ENCODE measurements around the gene ZNF333. TPM values are rescaled to one million over a fixed set of nuclear protein-coding genes. Genes with fewer than 3 reads are reported as not detected.

ZNF333 gene
- total RNA-seq, 4 donors from 2014 or later: 22.8 to 50.1 (median 26.0) TPM

GRCh38 chr19:14728595-14728994 lies 38.7 kb downstream of the ZNF333 start:
- no peak overlapping the region for H3K27ac ChIP-seq
- H3K27me3 ChIP-seq: no peaks in the 10 kb centered on the region
- no peak overlapping the region for H3K4me3 ChIP-seq (replicated peaks in 1 of 3)
- no peak for DNase-seq
- no peaks in the 10 kb centered on the region for H3K36me3 ChIP-seq
- WGBS, 2 donors: 65 to 92% methylated on average over 7 of the region's 7 CpGs
- no peaks in the 10 kb centered on the region for H3K4me1 ChIP-seq
- intact Hi-C loops (cut with DNase I): no loop called here
- H3K9me3 ChIP-seq: no peaks in the 10 kb centered on the region
- TF ChIP-seq POLR2A (IDR thresholded peaks at IDR 0.05) (no peak), CTCF (IDR thresholded peaks at IDR 0.05) (no peak)

DNA sequence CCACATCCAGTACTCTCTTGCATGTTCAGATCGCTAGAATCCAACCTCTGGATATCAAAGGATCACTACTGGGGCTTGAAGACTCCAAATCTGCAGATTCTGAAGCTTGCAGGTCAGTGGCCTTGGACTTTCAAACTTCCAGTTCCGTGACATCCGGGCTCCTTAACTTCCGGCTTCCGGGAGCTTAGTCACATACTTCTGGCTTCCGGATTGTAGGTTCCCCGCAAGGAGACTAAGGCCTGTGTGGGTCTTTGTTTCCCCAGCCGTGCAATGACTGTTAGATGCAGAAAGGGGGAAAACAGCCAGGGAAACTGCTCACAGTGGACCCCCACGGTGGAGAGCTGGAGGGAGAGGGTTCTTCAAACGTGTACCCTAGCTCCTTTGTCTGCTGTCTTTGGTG lies 41.4 kb downstream of the ZNF333 start:
- no peaks in the 10 kb centered on the region for H3K36me3 ChIP-seq
- H3K9me3 ChIP-seq: no peaks in the 10 kb centered on the region
- no peak overlapping the region for H3K4me3 ChIP-seq (replicated peaks in 1 of 3)
- H3K4me1 ChIP-seq: no peaks in the 10 kb centered on the region
- intact Hi-C loops (cut with DNase I): no loop called here
- no peak overlapping the region for H3K27ac ChIP-seq
- WGBS, 2 donors: 64 to 65% methylated on average over 10 of the region's 10 CpGs
- TF ChIP-seq CTCF (IDR thresholded peaks at IDR 0.05): no peak
- no peak for TF ChIP-seq POLR2A (IDR thresholded peaks at IDR 0.05)
- H3K27me3 ChIP-seq: no peaks in the 10 kb centered on the region
- no peak for DNase-seq

DNA sequence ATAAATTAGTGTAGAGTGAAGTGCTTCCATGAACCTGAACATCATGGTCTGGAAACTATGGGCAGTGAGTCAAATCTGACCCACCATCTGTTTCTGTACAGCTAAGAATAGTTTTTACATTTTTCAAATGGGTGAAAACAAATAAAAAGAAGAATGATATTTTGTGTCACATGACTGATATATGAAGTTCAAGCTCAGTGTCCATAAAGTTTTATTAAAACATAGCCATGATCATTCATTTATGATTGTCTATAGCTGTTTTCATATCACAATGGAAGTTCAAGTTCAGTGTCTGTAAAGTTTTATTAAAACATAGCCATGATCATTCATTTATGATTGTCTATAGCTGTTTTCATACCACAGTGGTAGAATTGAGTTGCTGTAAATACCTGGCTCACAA lies 42.7 kb downstream of the ZNF333 start:
- H3K27ac ChIP-seq: no peak overlapping the region
- DNase-seq: no peak
- no peaks in the 10 kb centered on the region for H3K36me3 ChIP-seq
- H3K4me3 ChIP-seq (replicated peaks in 1 of 3): no peak overlapping the region
- TF ChIP-seq CTCF (IDR thresholded peaks at IDR 0.05) (no peak), POLR2A (IDR thresholded peaks at IDR 0.05) (no peak)
- intact Hi-C loops (cut with DNase I): no loop called here
- H3K9me3 ChIP-seq: no peaks in the 10 kb centered on the region
- no peaks in the 10 kb centered on the region for H3K27me3 ChIP-seq
- H3K4me1 ChIP-seq: no peaks in the 10 kb centered on the region

DNA sequence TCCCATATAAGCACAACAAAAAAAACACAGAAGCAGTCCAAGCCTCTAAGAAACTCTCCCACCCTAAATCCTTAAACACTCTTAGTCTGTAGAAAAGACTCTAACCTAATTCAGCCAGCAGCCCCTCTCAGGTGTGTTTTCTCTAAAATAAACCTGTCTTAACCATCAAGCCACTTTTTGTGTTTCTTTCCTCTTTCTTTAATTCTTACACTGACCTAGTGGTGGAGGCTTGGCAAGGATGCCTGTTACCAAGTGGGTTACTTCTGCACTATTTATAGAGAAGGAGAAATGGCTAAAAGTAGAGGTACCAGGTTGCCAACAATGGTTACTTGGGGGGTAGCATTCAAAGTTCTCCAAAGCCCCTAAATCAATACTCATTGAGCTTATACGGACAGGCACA lies 43.7 kb downstream of the ZNF333 start:
- Histone ChIP-seq H3K4me3 (replicated peaks in 1 of 3) (no peak overlapping the region), H3K27ac (no peak overlapping the region), H3K27me3 (no peaks in the 10 kb centered on the region), H3K9me3 (no peaks in the 10 kb centered on the region), H3K36me3 (no peaks in the 10 kb centered on the region), H3K4me1 (no peaks in the 10 kb centered on the region)
- DNase-seq: no peak
- TF ChIP-seq CTCF (IDR thresholded peaks at IDR 0.05) (no peak), POLR2A (IDR thresholded peaks at IDR 0.05) (no peak)
- intact Hi-C loops (cut with DNase I): no loop called here
- WGBS, 2 donors: 0 to 94% methylated on average over 1 of the region's 1 CpG

DNA sequence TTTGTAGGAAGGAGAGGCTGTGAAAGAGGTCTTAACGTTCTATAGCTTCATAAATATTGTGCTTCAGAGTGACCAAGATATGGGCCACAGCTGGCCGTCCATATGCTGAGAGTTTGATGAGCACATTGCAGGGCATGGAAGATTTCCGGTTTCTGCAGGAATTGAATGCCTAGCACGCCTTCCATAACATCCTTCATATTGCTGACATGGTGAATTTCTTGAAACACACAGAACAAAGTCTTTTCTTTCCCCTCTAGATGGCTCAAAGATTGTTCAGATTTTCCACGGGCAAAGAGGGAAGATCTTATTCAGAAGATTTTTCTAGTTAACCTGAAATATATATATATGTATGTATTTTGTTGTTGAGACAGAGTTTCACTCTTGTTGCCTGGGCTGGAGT lies 46.1 kb downstream of the ZNF333 start:
- TF ChIP-seq POLR2A (IDR thresholded peaks at IDR 0.05) (no peak), CTCF (IDR thresholded peaks at IDR 0.05) (no peak)
- Histone ChIP-seq H3K27ac (no peak overlapping the region), H3K4me1 (no peaks in the 10 kb centered on the region), H3K27me3 (no peaks in the 10 kb centered on the region), H3K36me3 (no peaks in the 10 kb centered on the region), H3K9me3 (no peaks in the 10 kb centered on the region), H3K4me3 (replicated peaks in 1 of 3) (no peak overlapping the region)
- 63 to 88% methylated on average over 5 of the region's 5 CpGs for WGBS, 2 donors
- intact Hi-C loops (cut with DNase I): no loop called here
- no peak for DNase-seq
